PC-9 (cell line): Measurements from ENCODE around the gene PTBP1. TPM values are rescaled to one million over a fixed set of nuclear protein-coding genes. Genes with fewer than 3 reads are reported as not detected.

Experiments used
- BruUV-seq: library from RNA; stranded (reverse); fragments of 400-500 nt; replicated peaks from 2 replicates; lab custom pipeline; 2021; lab: Mats Ljungman, UMichigan
- CTCF ChIA-PET: fragments of 300-600 bp; sonication (Branson Sonifier 250); formaldehyde crosslinking; loops from one replicate; lab custom pipeline; 2022; ENCODE audit warnings: antibody characterized with exemption; lab: Charles Lee
- POLR2A ChIA-PET: fragments of 300-600 bp; sonication (Branson Sonifier 250); formaldehyde crosslinking; loops from one replicate; lab custom pipeline; 2022; ENCODE audit warnings: antibody characterized with exemption; ENCODE audit not compliant: unreplicated experiment; lab: Charles Lee
- DNase-seq, 2 experiments: peaks; one replicate each; pipeline versions ENCODE4 v3.0.0 to v3.0.0-alpha.2; 2015 to 2022; ENCODE audit warnings: mixed read lengths in 1 of 2
- H2AFZ ChIP-seq: fragments of 200-600 bp; sonication (generic); 2 replicates; pipeline ENCODE4 v1.8.1; 2017; ENCODE audit warnings: antibody characterized with exemption
- H3F3A ChIP-seq: fragments of 200-600 bp; sonication (generic); 2 replicates; pipeline ENCODE4 v1.8.1; 2017; ENCODE audit warnings: antibody characterized with exemption, mild to moderate bottlenecking, low read depth; ENCODE audit not compliant: insufficient read depth
- H3K27ac ChIP-seq: fragments of 200-600 bp; sonication (generic); 2 replicates; pipeline ENCODE4 v1.6.1; 2016; ENCODE audit warnings: mixed run types
- H3K27me3 ChIP-seq: fragments of 200-600 bp; sonication (generic); 2 replicates; pipeline ENCODE4 v1.6.1; 2016; ENCODE audit warnings: low read depth, mixed run types; ENCODE audit not compliant: insufficient read depth
- H3K36me3 ChIP-seq: fragments of 200-600 bp; sonication (generic); 2 replicates; pipeline ENCODE4 v1.6.1; 2016; ENCODE audit warnings: low read depth, mixed run types
- H3K4me1 ChIP-seq: fragments of 200-600 bp; sonication (generic); replicated peaks from 2 replicates; pipeline ENCODE4 v1.6.1; 2016; ENCODE audit warnings: mixed run types; ENCODE audit not compliant: insufficient read depth
- H3K4me2 ChIP-seq: fragments of 200-600 bp; sonication (generic); 2 replicates; pipeline ENCODE4 v1.6.1; 2017; ENCODE audit warnings: mixed run types
- H3K4me3 ChIP-seq: fragments of 200-600 bp; sonication (generic); 2 replicates; pipeline ENCODE4 v1.6.1; 2016; ENCODE audit warnings: mixed run types
- H3K79me2 ChIP-seq: fragments of 200-600 bp; sonication (generic); 2 replicates; pipeline ENCODE4 v1.6.1; 2017; ENCODE audit warnings: low read depth, mixed run types
- H3K9me2 ChIP-seq: fragments of 200-600 bp; sonication (generic); 2 replicates; pipeline ENCODE4 v1.8.1; 2017; ENCODE audit warnings: mild to moderate bottlenecking; ENCODE audit not compliant: insufficient read depth
- H3K9me3 ChIP-seq: fragments of 200-600 bp; sonication (generic); 2 replicates; pipeline ENCODE4 v1.8.1; 2016; ENCODE audit warnings: low read depth; ENCODE audit not compliant: insufficient read depth
- H4K20me1 ChIP-seq: fragments of 200-600 bp; sonication (generic); 2 replicates; pipeline ENCODE4 v1.8.1; 2017; ENCODE audit not compliant: insufficient read depth
- CTCF ChIP-seq: fragments of 200-600 bp; sonication (generic); conservative IDR thresholded peaks from 2 replicates; pipeline ENCODE4 v1.6.1; 2017; ENCODE audit warnings: mixed run types, antibody characterized with exemption, mild to moderate bottlenecking, moderate library complexity
- EZH2 ChIP-seq: fragments of 200-600 bp; sonication (generic); IDR thresholded peaks from 2 replicates; pipeline ENCODE4 v1.8.0; 2017; ENCODE audit warnings: antibody characterized with exemption, low read depth
- intact Hi-C: fragments of 100-400 bp; cut with micrococcal nuclease; formaldehyde crosslinking; loops from one replicate; pipeline ENCODE4 v1.10.0; 2022; ENCODE audit not compliant: unreplicated experiment
- total RNA-seq: library from RNA; stranded (reverse); gene quantifications from 2 replicates; pipeline ENCODE4 v1.2.3, GENCODE V29; 2021

The PTBP1 gene
- total RNA-seq, 1 experiment from 2014 or later, result 542 TPM

GRCh38 chr19:776549-776948, 20.7 kb upstream of the PTBP1 start:
- Histone ChIP-seq H3K27me3 (no peaks in the 10 kb centered on the region), H3K36me3 (no peaks in the 10 kb centered on the region), H4K20me1 (no peaks in the 10 kb centered on the region), H3K79me2 (no peaks in the 10 kb centered on the region), H3K9me2 (no peaks in the 10 kb centered on the region), H3K27ac (no peak overlapping the region), H3F3A (peaks cover 34% of the 10 kb centered on the region), H3K4me1 (peaks cover 11% of the 10 kb centered on the region), H3K4me3 (no peak overlapping the region), H2AFZ (no peak overlapping the region), H3K4me2 (no peak overlapping the region), H3K9me3 (no peaks in the 10 kb centered on the region)
- BruUV-seq, result no TSS peak
- POLR2A ChIA-PET, result no interaction called here
- intact Hi-C loops, result no loop called here
- TF ChIP-seq EZH2, result no peak
- TF ChIP-seq CTCF, result no peak
- no peak for DNase-seq
- CTCF ChIA-PET, result no interaction called here

- H2AFZ ChIP-seq, result no peak overlapping the region
- peak overlapping the region; percentile 50 for H3K4me2 ChIP-seq
- no peaks in the 10 kb centered on the region for H3K9me2 ChIP-seq
- ChIA-PET POLR2A (no interaction called here), CTCF (no interaction called here)
- no peaks in the 10 kb centered on the region for H4K20me1 ChIP-seq
- H3K27ac ChIP-seq, result peak overlapping the region; percentile 62
- DNase-seq, result peak; percentile 64 to 87
- intact Hi-C loops, result no loop called here
- no peaks in the 10 kb centered on the region for H3K9me3 ChIP-seq
- H3K27me3 ChIP-seq, result no peaks in the 10 kb centered on the region
- TF ChIP-seq CTCF (no peak), EZH2 (no peak)
- H3K79me2 ChIP-seq, result peaks cover 14% of the 10 kb centered on the region
- H3K4me1 ChIP-seq, result peaks cover 32% of the 10 kb centered on the region
- peaks cover 33% of the 10 kb centered on the region for H3F3A ChIP-seq
- no peaks in the 10 kb centered on the region for H3K36me3 ChIP-seq
- BruUV-seq, result no TSS peak
- H3K4me3 ChIP-seq, result no peak overlapping the region
These were observed 18.2 kb upstream of the PTBP1 start for GRCh38 chr19:778910-779653.

GRCh38 chr19:780935-781334, 16.3 kb upstream of the PTBP1 start:
- intact Hi-C loops, result no loop called here
- CTCF ChIA-PET, result no interaction called here

More at GRCh38 chr19:780935-781334, 16.3 kb upstream of the PTBP1 start:
- no peak for DNase-seq
- peaks cover 37% of the 10 kb centered on the region for H3K4me1 ChIP-seq
- no peaks in the 10 kb centered on the region for H3K36me3 ChIP-seq
- no TSS peak for BruUV-seq
- H4K20me1 ChIP-seq, result no peaks in the 10 kb centered on the region
- TF ChIP-seq EZH2, result no peak
- TF ChIP-seq CTCF, result no peak
- H2AFZ ChIP-seq, result no peak overlapping the region
- peaks cover 33% of the 10 kb centered on the region for H3F3A ChIP-seq
- H3K27me3 ChIP-seq, result no peaks in the 10 kb centered on the region
- POLR2A ChIA-PET, result no interaction called here
- no peaks in the 10 kb centered on the region for H3K9me3 ChIP-seq
- peaks cover 23% of the 10 kb centered on the region for H3K79me2 ChIP-seq
- no peak overlapping the region for H3K27ac ChIP-seq
- peak overlapping the region; percentile 91; the same call in 1 of the 2 replicates for H3K4me2 ChIP-seq
- H3K9me2 ChIP-seq, result no peaks in the 10 kb centered on the region
- no peak overlapping the region for H3K4me3 ChIP-seq
